GDM1 (cell line): ENCODE data around the gene AFDN.

Source experiments
- DNase-seq: peaks from one replicate; lab custom pipeline; 2025; lab: John Stamatoyannopoulos, UW

Gene AFDN

DNA sequence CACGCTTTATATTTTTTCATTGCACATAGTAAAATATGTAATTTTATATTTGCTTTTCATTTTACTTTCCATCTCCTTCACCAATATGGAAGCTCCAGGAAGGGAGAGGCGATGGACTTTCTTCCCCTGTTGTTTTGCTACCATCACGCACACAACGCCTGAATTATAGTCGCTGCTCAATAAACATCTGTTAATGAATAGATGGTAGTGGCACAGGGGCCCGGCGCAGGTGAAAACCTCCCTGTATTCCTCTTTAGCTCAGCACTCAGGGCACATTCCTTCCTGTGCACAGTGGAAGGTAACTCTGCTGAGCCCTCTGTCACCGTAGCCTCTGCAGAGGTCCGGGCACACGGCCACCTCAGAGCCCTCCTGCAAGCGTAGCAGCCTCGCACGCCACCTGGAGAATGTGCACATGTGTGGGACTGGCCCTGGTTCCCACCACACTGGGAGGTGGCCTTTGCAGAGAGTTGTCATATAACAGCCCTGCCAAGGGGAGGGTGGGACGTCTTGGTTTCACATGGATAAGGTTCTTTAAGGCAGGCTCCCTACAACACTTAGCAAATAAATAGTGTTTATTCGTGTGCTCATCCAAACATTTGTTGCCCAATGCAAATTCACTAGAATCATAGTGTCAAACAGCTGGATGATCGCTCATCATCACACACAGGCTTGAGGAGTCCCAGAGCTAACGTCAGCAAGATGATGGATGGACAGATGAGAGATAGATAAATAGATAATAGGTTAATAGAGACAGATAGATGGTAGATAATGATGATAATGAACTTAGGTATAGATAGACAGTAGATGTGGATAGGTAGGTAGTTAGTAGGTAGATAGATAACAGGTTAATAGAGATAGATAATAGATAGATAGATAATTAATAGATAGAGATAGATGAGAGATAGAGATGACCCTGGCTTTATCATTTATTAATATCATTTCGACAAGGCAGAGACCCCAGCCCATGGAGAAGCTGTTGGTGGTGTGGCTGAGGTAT, 32.3 kb upstream of the AFDN start:
- no peak for DNase-seq

- no peak for DNase-seq
These were observed 31.3 kb upstream of the AFDN start for GRCh38 chr6:167795321-167795811.

- DNase-seq: no peak
These were observed 30.9 kb upstream of the AFDN start for GRCh38 chr6:167795874-167796191.

GRCh38 chr6:167796192-167796981, 30.3 kb upstream of the AFDN start:
- no peak for DNase-seq

- no peak for DNase-seq
These were observed 29.7 kb upstream of the AFDN start for GRCh38 chr6:167797011-167797471.

DNA sequence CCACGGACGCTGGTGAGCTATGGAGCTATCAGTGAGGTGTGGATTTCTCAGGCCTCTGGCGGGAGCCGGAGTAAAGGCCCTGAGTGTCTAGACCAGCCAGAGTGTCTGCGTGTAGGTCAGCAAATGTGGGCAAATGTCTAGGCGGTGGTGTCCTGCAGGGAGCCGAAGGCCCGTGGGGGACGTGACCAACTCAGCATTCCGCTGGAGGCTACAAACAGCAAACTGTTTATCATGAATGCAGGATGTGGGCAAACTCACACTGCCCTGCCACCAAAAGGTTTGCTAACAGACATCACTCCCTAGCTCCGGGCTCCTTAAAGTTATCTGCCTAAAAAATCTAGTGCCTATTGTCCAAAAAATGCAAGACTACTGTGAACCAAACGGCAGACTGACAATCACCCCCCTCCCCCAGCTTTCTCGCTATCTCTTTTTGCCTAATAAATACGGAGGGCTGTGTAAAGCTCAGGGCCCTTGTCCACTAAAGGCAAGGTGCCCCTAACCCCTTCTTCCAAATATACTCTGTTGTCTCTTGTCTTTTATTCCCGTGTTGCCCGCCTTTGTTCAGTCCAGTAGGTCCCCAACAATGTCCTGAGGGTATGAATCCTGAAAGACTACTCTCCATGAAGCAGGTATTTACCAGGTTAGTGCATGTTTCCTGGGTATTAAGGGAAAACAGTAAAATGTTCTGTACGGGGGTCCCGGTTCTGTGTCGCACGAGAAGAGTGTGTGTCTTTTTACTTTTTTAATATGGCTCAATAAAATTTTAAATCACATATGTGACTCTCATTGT, 29.0 kb upstream of the AFDN start:
- no peak for DNase-seq

DNA sequence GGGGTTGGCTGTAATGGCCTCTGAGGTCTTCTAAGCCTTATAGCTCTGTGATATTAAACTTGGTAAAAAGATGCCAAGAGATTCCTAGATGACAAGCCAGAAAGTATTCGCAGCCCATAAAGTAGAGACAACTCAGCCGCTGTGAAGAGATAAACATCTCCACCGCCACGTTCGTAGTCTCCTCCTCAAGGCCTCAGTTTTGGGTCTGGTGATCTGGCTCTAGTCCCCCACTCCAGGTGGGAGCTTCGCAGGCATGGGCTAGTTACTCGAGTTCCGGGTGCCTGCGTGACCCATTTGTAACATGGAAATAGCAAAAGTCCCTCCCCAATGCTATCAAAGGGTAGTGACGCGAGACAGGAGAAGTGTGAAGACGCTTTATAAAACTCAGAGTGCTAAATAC, 28.3 kb upstream of the AFDN start:
- DNase-seq: no peak

- DNase-seq: no peak
These were observed 27.5 kb upstream of the AFDN start for GRCh38 chr6:167799033-167799821.

DNA sequence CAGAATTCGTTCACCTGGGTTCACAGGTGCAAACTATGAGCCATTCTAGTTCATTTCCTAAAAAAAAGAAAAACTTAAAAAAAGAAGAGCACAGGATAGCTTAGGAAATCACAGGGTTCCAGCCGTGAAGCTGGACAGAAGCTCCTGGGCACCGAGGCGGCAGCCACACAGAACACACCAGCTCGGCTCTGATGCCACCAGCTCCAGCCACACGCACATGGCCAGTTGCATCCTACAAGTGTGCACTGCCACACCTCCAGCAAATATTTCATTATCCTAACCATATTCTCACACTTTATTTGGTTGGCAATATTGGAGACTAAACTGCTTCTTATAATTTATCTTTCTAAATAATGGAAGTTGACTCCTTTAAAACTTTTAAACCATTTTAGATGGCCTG, 26.2 kb upstream of the AFDN start:
- DNase-seq: no peak

GRCh38 chr6:167801263-167801662, 25.4 kb upstream of the AFDN start:
- no peak for DNase-seq

GRCh38 chr6:167802339-167802738, 24.4 kb upstream of the AFDN start:
- no peak for DNase-seq

DNA sequence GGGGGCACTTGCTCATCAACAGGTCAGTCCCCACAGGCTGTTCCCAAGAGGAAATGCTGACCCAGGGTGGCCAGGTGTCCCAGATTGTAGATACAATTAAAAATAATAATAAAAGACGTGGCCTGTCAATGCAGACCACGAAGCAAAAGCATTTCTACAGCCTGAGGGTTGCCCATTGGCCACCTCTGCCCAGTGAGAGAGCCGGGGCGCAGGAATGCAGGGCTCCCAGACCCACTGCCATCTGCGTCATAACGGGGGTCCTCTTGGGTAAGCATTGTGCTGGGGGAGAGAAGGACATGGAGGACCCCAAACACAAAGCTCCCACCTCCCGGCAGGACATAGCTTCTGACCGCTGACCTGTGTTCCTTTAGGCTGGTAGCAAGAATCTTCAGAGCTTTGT, 22.9 kb upstream of the AFDN start:
- no peak for DNase-seq

- no peak for DNase-seq
These were observed 22.3 kb upstream of the AFDN start for GRCh38 chr6:167804281-167805013.

DNA sequence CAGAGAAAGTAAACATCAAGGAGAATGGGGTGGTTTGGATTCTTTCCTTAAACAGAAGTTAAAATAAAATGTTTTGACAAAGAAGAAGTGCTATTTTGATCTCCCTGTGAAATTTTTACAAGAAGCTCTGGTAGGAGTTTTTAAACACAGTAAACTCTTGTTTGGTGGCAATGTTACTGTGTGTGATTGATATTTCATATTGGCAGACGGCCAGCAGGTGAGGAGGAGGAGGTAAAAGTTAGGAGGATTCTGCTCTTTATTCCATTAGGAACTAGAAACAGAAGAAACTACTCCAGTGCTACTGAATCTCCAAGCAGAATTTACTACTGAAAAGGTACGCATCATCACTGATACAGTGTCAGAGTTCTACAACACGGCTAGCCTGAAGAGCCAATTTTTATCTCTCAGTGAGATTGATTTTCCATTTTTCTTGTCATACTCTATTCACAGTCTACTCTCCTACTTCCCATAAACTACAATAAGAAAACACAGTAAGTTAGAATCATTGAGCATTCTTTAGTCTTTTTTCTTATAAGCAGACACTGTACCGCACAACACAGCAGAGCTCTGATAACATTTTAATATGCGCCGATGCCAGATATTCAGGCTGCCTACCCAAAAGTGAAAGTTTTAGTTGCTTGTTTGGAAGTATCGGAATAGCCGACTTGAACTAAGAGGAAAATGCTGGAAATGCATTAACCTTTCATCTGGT, 21.2 kb upstream of the AFDN start:
- no peak for DNase-seq

GRCh38 chr6:167806061-167806700, 20.5 kb upstream of the AFDN start:
- DNase-seq: no peak

DNA sequence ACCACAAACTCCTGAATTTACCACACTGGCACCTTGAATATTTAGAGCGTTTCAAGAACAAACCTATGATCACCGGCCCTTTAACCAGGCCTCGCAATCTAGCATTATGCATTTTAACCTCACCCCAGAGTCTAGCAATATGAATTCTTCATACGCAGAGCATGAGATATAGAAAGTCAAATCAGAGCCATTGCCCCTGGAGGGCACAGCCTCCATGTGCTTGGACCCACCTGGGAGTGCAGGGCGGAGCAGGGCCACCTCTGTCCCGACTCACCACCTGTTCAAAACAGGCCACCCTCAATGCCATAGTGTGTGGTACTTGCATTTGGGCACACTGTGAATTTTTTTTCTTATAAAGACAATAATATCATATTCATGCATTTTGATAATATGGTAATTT, 19.5 kb upstream of the AFDN start:
- DNase-seq: no peak

GRCh38 chr6:167807756-167808155, 19.0 kb upstream of the AFDN start:
- no peak for DNase-seq

DNA sequence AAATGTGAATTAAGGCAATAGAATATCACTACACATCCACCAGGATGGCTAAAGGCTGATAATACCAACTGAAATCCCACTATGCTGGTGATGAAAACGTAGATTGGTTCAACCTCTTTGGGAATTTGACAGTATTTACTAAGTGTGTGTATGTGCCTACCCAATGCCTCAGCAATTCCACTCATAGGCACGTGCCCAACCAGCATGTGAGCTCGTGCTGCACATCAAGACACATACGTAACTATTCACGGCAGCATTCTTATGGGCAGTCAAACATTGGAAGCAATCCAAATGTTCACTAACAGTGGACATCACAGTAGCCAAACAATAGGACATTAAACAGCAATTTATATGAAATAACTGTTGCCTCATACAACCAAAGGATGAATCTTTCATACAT, 15.7 kb upstream of the AFDN start:
- DNase-seq: no peak

DNA sequence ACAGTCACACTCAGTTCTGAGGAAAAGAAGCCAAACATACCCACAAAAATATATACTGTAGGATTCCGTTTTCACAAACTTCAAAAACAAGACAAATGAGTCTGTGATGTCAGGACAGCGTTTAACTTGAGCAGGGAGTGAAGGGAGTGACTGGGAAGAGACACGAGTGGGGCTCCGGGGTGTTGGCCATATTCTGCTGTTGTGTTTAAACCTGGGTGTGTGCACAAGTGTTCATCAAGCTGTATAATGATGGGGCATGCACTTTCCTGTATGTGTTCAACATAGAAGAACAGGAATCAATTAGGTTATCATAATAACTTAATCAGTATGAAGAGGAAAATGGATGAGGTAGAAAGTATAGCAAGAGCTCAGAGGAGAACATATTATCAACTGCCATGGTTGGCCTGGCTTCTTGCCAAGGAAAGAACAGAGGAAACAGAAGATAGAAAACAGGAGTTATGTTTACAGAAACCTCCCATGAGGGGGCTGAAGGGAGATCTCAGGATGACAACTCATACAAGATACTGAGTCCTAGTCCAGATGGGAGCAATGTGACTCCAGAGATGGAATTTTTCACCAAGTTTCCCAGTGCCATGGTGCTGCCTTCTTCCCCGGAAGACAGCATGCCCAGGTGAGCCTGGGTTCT, 15.1 kb upstream of the AFDN start:
- DNase-seq: no peak
